Panc1 (cell line): ENCODE data around the gene WFS1. TPM values are rescaled to one million over a fixed set of nuclear protein-coding genes. Genes with fewer than 3 reads are reported as not detected.

Experiments used
- ATAC-seq: fragments of 200-7000 bp; cut with Tn5 transposase; 2 replicates; pipeline ENCODE4 v1.9.1; 2020; ENCODE audit warnings: mild to moderate bottlenecking, moderate library complexity
- BruUV-seq: library from RNA; stranded (reverse); fragments of 400-500 nt; replicated peaks from 2 replicates; lab custom pipeline; 2021; lab: Mats Ljungman, UMichigan
- CTCF ChIA-PET: fragments of 300-600 bp; sonication (Branson Sonifier 250); formaldehyde crosslinking; loops from one replicate; lab custom pipeline; 2022; ENCODE audit warnings: antibody characterized with exemption; lab: Charles Lee
- POLR2A ChIA-PET: fragments of 300-600 bp; sonication (Branson Sonifier 250); formaldehyde crosslinking; loops from one replicate; lab custom pipeline; 2022; ENCODE audit warnings: antibody characterized with exemption; lab: Charles Lee
- DNase-seq: peaks from one replicate; pipeline ENCODE4 v3.0.0-alpha.2; 2010; ENCODE audit warnings: low read depth, low spot score
- H3K27ac ChIP-seq: 2 replicates; pipeline ENCODE4 v1.5.1; 2011; ENCODE audit warnings: mild to moderate bottlenecking, low read length, inconsistent platforms
- H3K27me3 ChIP-seq: fragments of 200-500 bp; sonication (Bioruptor generic); 2 replicates; pipeline ENCODE4 v1.6.0; 2014; ENCODE audit warnings: low read length, inconsistent platforms; ENCODE audit not compliant: control insufficient read depth, insufficient read depth
- H3K36me3 ChIP-seq: fragments of 200-500 bp; sonication (Bioruptor generic); 2 replicates; pipeline ENCODE4 v1.5.1; 2014; ENCODE audit warnings: inconsistent platforms, mild to moderate bottlenecking, low read length, moderate library complexity; ENCODE audit not compliant: control insufficient read depth, insufficient read depth
- H3K4me1 ChIP-seq: 2 replicates; pipeline ENCODE4 v1.5.1; 2011; ENCODE audit warnings: inconsistent platforms, mild to moderate bottlenecking, low read length, moderate library complexity; ENCODE audit not compliant: control insufficient read depth, insufficient read depth
- H3K4me3 ChIP-seq, 2 experiments: 2 replicates each; pipeline ENCODE4 v1.5.1; 2011 to 2012; ENCODE audit warnings: low read depth in 2 of 2, low read length in 2 of 2, mild to moderate bottlenecking in 2 of 2, inconsistent platforms in 1 of 2, moderate library complexity in 1 of 2
- H3K9me3 ChIP-seq: fragments of 200-500 bp; sonication (Bioruptor generic); 2 replicates; pipeline ENCODE4 v1.5.1; 2014; ENCODE audit warnings: low read depth, mild to moderate bottlenecking, inconsistent platforms, low read length, moderate library complexity; ENCODE audit not compliant: control insufficient read depth, insufficient read depth
- CTCF ChIP-seq: fragments of 450-650 bp; IDR thresholded peaks from 2 replicates; pipeline ENCODE4 v1.5.1; 2017; ENCODE audit warnings: mild to moderate bottlenecking
- POLR2AphosphoS5 ChIP-seq: IDR thresholded peaks from 2 replicates; pipeline ENCODE4 v1.6.1; 2012; ENCODE audit warnings: mild to moderate bottlenecking, low read depth, low read length, moderate library complexity
- REST ChIP-seq, 2 experiments: IDR thresholded peaks; 2 replicates each; pipeline ENCODE4 v1.6.1; 2011 to 2012; ENCODE audit warnings: low read depth in 2 of 2, control low read depth in 1 of 2, low read length in 1 of 2, mild to moderate bottlenecking in 1 of 2, moderate library complexity in 1 of 2; ENCODE audit not compliant: insufficient read depth in 1 of 2
- SIN3A ChIP-seq: IDR thresholded peaks from 2 replicates; pipeline ENCODE4 v1.6.1; 2012; ENCODE audit warnings: low read depth, mild to moderate bottlenecking, low read length, moderate library complexity, borderline replicate concordance; ENCODE audit not compliant: insufficient read depth
- TCF7L2 ChIP-seq: IDR thresholded peaks from 2 replicates; pipeline ENCODE4 v1.6.1; 2011; ENCODE audit warnings: mild to moderate bottlenecking, low read depth, low read length, inconsistent platforms
- in situ Hi-C: cut with HindIII; loops from 2 replicates; pipeline ENCODE4 v1.10.0; 2016; ENCODE audit warnings: low sequenced_read_pairs, low pct_unique_long_range_greater_than_20kb
- intact Hi-C: fragments of 100-400 bp; cut with micrococcal nuclease; formaldehyde crosslinking; loops from one replicate; pipeline ENCODE4 v1.10.0; 2022; ENCODE audit not compliant: unreplicated experiment
- total RNA-seq: library from RNA; stranded (reverse); gene quantifications from one replicate; pipeline ENCODE4 v1.2.1, GENCODE V29; 2021; ENCODE audit not compliant: unreplicated experiment

The WFS1 gene
- total RNA-seq, 1 experiment from 2014 or later = 67.5 TPM

- no peaks in the 10 kb centered on the region for H3K27me3 ChIP-seq
- ChIA-PET CTCF (no interaction called here), POLR2A (no interaction called here)
- H3K4me3 ChIP-seq = no peak overlapping the region
- H3K36me3 ChIP-seq = no peaks in the 10 kb centered on the region
- in situ Hi-C loops = no loop called here
- H3K4me1 ChIP-seq = peaks cover 28% of the 10 kb centered on the region
- no peak for TF ChIP-seq REST (IDR thresholded peaks at IDR 0.05; ENCODE audit: insufficient read depth in 1 of 2, low read depth in 2 of 2, low read length in 1 of 2)
- TF ChIP-seq POLR2AphosphoS5 = no peak
- BruUV-seq = no TSS peak
- ATAC-seq (no peak), DNase-seq (no peak)
- H3K27ac ChIP-seq = no peak overlapping the region
- H3K9me3 ChIP-seq = no peaks in the 10 kb centered on the region
- intact Hi-C loops = no loop called here
Measured at GRCh38 chr4:6346373-6347110, 76.9 kb downstream of the WFS1 start.

GRCh38 chr4:6347511-6348045, 77.9 kb downstream of the WFS1 start:
- no TSS peak for BruUV-seq
- H3K9me3 ChIP-seq = no peaks in the 10 kb centered on the region

More at GRCh38 chr4:6347511-6348045, 77.9 kb downstream of the WFS1 start:
- TF ChIP-seq POLR2AphosphoS5 = no peak
- TF ChIP-seq CTCF = no peak
- no peak for TF ChIP-seq SIN3A
- no peak for TF ChIP-seq REST (IDR thresholded peaks at IDR 0.05; ENCODE audit: insufficient read depth in 1 of 2, low read depth in 2 of 2, low read length in 1 of 2)
- TF ChIP-seq TCF7L2 = no peak
- no peak overlapping the region for H3K4me3 ChIP-seq
- no peak overlapping the region for H3K27ac ChIP-seq
- ATAC-seq = no peak
- ChIA-PET POLR2A (no interaction called here), CTCF (no interaction called here)
- in situ Hi-C loops = no loop called here
- H3K36me3 ChIP-seq = no peaks in the 10 kb centered on the region
- H3K4me1 ChIP-seq = peaks cover 22% of the 10 kb centered on the region
- intact Hi-C loops = no loop called here
- no peak for DNase-seq
- H3K27me3 ChIP-seq = no peaks in the 10 kb centered on the region
